SU-DHL-6 (cell line): ENCODE measurements around the gene GTF2A1.

ENCODE experiments used
- EZH2phosphoT487 ChIP-seq: fragments of 200-600 bp; sonication (generic), shearing (Covaris generic); conservative IDR thresholded peaks from 2 replicates; pipeline ENCODE4 v1.6.1; 2018; ENCODE audit warnings: mild to moderate bottlenecking, antibody characterized with exemption, low read length, moderate library complexity, mixed read lengths
- TF ChIP-seq, protein P1 (sequence below): fragments of 200-600 bp; sonication (generic); IDR thresholded peaks from one replicate; pipeline ENCODE4 v1.5.1; 2017; ENCODE audit warnings: antibody characterized with exemption, mild to moderate bottlenecking, low read length, moderate library complexity; ENCODE audit not compliant: insufficient read depth, poor library complexity, severe bottlenecking

DNA sequence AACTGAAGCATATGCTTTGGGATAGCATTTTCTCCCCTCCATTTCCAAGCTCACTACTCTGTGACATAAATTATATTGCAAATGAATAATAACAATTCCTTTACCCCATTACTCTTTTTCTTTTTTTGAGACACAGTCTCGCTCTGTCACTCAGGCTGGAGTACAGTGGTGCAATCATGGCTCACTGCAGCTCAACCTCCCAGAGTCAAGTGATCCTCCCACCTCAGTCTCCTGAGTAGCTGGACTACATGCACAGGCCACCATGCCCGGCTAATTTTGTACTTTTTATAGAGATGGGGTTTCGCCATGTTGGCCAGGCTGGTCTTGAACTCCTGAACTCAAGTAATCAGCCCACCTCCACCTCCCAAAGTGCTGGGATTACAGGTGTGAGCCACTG is 49.2 kb upstream of the GTF2A1 start:
- TF ChIP-seq, protein P1, sequence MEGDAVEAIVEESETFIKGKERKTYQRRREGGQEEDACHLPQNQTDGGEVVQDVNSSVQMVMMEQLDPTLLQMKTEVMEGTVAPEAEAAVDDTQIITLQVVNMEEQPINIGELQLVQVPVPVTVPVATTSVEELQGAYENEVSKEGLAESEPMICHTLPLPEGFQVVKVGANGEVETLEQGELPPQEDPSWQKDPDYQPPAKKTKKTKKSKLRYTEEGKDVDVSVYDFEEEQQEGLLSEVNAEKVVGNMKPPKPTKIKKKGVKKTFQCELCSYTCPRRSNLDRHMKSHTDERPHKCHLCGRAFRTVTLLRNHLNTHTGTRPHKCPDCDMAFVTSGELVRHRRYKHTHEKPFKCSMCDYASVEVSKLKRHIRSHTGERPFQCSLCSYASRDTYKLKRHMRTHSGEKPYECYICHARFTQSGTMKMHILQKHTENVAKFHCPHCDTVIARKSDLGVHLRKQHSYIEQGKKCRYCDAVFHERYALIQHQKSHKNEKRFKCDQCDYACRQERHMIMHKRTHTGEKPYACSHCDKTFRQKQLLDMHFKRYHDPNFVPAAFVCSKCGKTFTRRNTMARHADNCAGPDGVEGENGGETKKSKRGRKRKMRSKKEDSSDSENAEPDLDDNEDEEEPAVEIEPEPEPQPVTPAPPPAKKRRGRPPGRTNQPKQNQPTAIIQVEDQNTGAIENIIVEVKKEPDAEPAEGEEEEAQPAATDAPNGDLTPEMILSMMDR = no peak
- TF ChIP-seq EZH2phosphoT487 = no peak
